Body of pancreas (tissue), 4 donors: ENCODE measurements around the gene TP53BP2. TPM values are rescaled to one million over a fixed set of nuclear protein-coding genes. Genes with fewer than 3 reads are reported as not detected.

Source experiments
- ATAC-seq: fragments of 150-250 bp; one replicate; pipeline ENCODE4 v1.9.1; 2016
- DNase-seq, 4 donors: peaks; one replicate each; pipeline ENCODE4 v3.0.0-alpha.2; 2019
- H3K27ac ChIP-seq, 4 donors: fragments of 200-600 bp; sonication (generic); 1 replicate in 3 of 4; 2 replicates in 1 of 4; pipeline versions ENCODE4 v1.5.1 to v1.6.1; 2016 to 2019; ENCODE audit warnings: mild to moderate bottlenecking in 1 of 4, mixed read lengths in 1 of 4, moderate library complexity in 1 of 4
- H3K27me3 ChIP-seq, 2 donors: fragments of 200-600 bp; sonication (generic); one replicate each; pipeline ENCODE4 v1.6.0; 2016; ENCODE audit warnings: mild to moderate bottlenecking in 1 of 2
- H3K36me3 ChIP-seq, 2 donors: fragments of 200-600 bp; sonication (generic); replicated peaks in 1 of 2; 2 replicates each; pipeline ENCODE4 v1.5.1; 2016; ENCODE audit warnings: low read depth in 2 of 2; ENCODE audit not compliant: insufficient read depth in 1 of 2
- H3K4me1 ChIP-seq: fragments of 200-600 bp; sonication (generic); one replicate; pipeline ENCODE4 v1.6.0; 2016
- H3K4me3 ChIP-seq, 2 donors: fragments of 200-600 bp; sonication (generic); 1 replicate in 1 of 2; 2 replicates in 1 of 2; pipeline ENCODE4 v1.5.1; 2016 to 2019
- H3K9me3 ChIP-seq, 3 donors: fragments of 200-600 bp; sonication (generic); 1 replicate in 2 of 3; 2 replicates in 1 of 3; pipeline ENCODE4 v1.5.1; 2016
- POLR2A ChIP-seq, 3 donors: fragments of 450-650 bp; IDR thresholded peaks; one replicate each; pipeline ENCODE4 v1.6.1; 2016; ENCODE audit warnings: antibody characterized with exemption in 3 of 3, mild to moderate bottlenecking in 2 of 3
- WGBS, 2 donors: methylation state at CpG; one replicate each; pipeline ENCODE4 v1.1.5; 2017; 5-methylcytosine and 5-hydroxymethylcytosine counted together
- intact Hi-C: fragments of 100-400 bp; cut with DNase I; formaldehyde crosslinking; loops from one replicate; pipeline ENCODE4 v1.15.1; 2023
- total RNA-seq, 2 donors: library from RNA; depleted of rRNA; stranded (reverse); fragments of >200 nt; gene quantifications; one replicate each; pipeline ENCODE4 v1.1.0, GENCODE V29; 2016
- TF ChIP-seq, protein P1 (sequence below), 7 experiments: fragments of 450-650 bp in 4 of 7; fragments of 200-600 bp in 3 of 7; sonication (generic) in 3 of 7; IDR thresholded peaks; one replicate each; pipeline ENCODE4 v1.5.1; 2016 to 2019; ENCODE audit warnings: antibody characterized with exemption in 7 of 7

The TP53BP2 gene
- total RNA-seq, 2 donors from 2014 or later: 22.3 to 30.0 TPM

DNA sequence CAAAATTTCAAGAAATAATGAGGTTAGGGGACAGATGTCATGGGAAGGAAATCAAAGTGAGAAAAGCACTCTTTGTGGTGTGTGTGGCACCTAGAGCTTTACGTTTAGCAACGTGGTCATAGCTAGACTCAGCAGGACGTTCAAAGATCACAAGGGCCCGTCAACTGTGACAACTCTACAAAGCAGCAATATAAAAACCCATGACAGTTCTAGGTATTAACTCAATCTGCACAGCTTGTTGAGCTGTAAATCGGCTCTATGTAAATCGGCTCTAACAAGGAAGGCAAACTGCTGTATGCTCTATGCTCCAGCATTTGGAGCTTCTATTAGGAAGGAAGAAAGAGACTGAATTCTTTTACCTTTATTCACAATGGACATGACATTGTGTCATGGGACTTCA lies 64.8 kb downstream of the TP53BP2 start:
- peaks cover 5% of the 10 kb centered on the region for H3K4me1 ChIP-seq
- peaks cover 0 to 15% of the 10 kb centered on the region in 2 donors for H3K36me3 ChIP-seq

DNA sequence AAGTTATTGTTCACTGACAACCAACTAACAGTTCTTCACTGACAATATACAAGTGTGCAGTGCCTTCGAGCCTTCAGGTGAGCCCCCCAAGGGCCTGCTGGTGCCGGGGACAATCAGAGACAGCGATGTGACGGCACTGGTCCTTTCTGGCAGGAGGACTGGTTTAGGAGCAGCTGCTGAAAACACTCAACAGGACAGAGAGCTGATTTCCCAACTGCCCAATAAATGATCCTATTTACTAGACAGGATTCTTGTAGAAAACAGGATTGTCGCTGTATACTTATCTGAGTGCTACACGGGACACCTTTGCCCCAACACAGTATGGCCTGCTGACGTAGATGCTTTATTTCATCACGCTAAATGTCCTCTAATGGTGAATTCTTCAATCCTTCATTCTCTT lies 65.4 kb downstream of the TP53BP2 start:
- no peak overlapping the region for H3K4me3 ChIP-seq
- intact Hi-C loops: no loop called here
- ATAC-seq: no peak
- TF ChIP-seq POLR2A (IDR thresholded peaks at IDR 0.05): no peak
- TF ChIP-seq, protein P1, sequence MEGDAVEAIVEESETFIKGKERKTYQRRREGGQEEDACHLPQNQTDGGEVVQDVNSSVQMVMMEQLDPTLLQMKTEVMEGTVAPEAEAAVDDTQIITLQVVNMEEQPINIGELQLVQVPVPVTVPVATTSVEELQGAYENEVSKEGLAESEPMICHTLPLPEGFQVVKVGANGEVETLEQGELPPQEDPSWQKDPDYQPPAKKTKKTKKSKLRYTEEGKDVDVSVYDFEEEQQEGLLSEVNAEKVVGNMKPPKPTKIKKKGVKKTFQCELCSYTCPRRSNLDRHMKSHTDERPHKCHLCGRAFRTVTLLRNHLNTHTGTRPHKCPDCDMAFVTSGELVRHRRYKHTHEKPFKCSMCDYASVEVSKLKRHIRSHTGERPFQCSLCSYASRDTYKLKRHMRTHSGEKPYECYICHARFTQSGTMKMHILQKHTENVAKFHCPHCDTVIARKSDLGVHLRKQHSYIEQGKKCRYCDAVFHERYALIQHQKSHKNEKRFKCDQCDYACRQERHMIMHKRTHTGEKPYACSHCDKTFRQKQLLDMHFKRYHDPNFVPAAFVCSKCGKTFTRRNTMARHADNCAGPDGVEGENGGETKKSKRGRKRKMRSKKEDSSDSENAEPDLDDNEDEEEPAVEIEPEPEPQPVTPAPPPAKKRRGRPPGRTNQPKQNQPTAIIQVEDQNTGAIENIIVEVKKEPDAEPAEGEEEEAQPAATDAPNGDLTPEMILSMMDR (IDR thresholded peaks at IDR 0.05): no peak
- H3K27me3 ChIP-seq: no peaks in the 10 kb centered on the region
- 92 to 95% methylated on average over 8 of the region's 8 CpGs for WGBS, 2 donors
- no peak for DNase-seq
- H3K27ac ChIP-seq: no peak overlapping the region
- peaks cover 5% of the 10 kb centered on the region for H3K4me1 ChIP-seq
- H3K36me3 ChIP-seq: peaks cover 0 to 15% of the 10 kb centered on the region in 2 donors
- no peaks in the 10 kb centered on the region for H3K9me3 ChIP-seq

More for the DNA sequence above, 64.8 kb downstream of the TP53BP2 start:
- intact Hi-C loops: no loop called here
- H3K9me3 ChIP-seq: no peaks in the 10 kb centered on the region
- ATAC-seq (no peak), DNase-seq (no peak)
- no peak overlapping the region for H3K27ac ChIP-seq
- no peaks in the 10 kb centered on the region for H3K27me3 ChIP-seq
- WGBS, 2 donors: 87 to 88% methylated on average over 6 of the region's 6 CpGs
- TF ChIP-seq, protein P1 (IDR thresholded peaks at IDR 0.05): no peak
- no peak for TF ChIP-seq POLR2A (IDR thresholded peaks at IDR 0.05)
- H3K4me3 ChIP-seq: no peak overlapping the region

DNA sequence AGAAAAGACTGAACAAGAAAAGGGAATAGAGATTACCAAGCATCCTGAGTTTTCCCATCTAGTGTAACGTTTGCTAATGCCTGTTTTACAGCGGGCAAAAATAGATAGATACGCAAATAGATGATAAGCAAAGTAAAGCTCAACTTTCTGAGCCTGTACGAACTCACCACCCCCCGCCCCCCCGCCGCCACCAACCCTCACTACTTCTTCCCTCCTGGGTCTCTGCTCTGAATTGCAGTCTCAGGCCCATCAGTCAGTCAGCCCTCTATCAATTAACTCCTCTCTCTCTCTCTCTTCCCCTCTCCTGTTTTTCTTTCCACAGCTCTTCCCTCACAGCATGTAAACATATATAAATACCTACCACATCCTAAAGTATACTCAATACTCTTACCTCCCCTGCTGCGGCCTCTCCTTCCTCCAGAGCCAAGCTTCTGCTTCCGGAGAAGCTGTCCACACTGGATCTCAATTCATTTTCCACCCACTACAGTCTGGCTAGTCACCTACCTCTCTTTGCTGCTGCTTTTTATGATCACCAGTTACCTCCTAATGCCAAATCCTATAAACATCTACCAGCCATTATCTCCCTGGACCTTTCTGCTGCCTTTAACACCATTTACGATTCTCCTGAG lies 68.8 kb downstream of the TP53BP2 start:
- ATAC-seq (no peak), DNase-seq (no peak)
- no peak for TF ChIP-seq POLR2A (IDR thresholded peaks at IDR 0.05)
- TF ChIP-seq, protein P1 (IDR thresholded peaks at IDR 0.05): no peak
- Histone ChIP-seq H3K27me3 (no peaks in the 10 kb centered on the region), H3K4me1 (peaks cover 5% of the 10 kb centered on the region), H3K9me3 (no peaks in the 10 kb centered on the region), H3K36me3 (peaks cover 0 to 14% of the 10 kb centered on the region in 2 donors), H3K4me3 (no peak overlapping the region), H3K27ac (peak overlapping the region in 1 of 4 donors; percentile 32)
- intact Hi-C loops: no loop called here
- WGBS, 2 donors: 71 to 76% methylated on average over 10 of the region's 10 CpGs

DNA sequence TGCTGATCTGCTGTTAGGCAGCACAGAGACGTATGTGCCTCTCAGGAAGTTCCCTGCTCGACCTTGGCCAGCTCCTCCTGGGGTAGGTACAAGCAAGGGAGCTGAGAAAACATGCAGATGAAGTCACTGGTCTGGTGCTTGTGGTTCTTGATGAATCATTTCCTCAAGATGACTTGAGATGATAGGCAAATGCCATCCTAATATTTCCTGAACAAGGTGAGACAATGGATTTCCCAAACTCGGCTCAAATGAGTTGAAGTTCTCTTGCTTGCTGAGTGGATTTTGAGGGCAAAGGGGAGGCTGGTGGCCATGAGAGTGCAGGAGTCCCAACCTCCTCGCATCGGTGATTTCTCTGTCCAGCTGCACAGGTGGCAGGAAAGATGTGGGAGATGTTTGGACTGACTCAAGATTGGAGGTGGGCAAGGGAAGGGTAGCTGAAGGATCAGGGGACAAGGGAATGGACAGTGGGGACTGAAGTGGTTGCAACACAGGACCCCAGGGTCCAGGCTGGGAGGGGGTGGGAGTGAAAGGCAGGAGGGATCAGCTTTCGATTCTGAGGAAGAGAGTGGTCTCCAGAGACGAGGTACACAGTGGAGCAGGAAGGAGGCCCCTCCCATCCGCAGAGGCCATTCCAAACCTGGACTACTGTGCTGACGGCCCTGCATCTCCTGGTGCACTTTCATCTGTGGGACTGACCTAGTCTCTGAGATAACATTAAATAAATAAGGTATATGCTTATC lies 69.5 kb downstream of the TP53BP2 start:
- Histone ChIP-seq H3K27me3 (no peaks in the 10 kb centered on the region), H3K4me1 (peaks cover 5% of the 10 kb centered on the region), H3K36me3 (peaks cover 0 to 15% of the 10 kb centered on the region in 2 donors), H3K9me3 (no peaks in the 10 kb centered on the region), H3K27ac (peak overlapping the region in 2 of 4 donors; percentile 32), H3K4me3 (no peak overlapping the region)
- ATAC-seq (peak; percentile 46), DNase-seq (peak in 2 of 4 donors; percentile 14 to 63)
- 63 to 69% methylated on average over 9 of the region's 9 CpGs for WGBS, 2 donors
- TF ChIP-seq POLR2A (IDR thresholded peaks at IDR 0.05): no peak
- TF ChIP-seq, protein P1 (IDR thresholded peaks at IDR 0.05): no peak
- intact Hi-C loops: no loop called here
